Thyroid gland (tissue), 4 donors: ENCODE data around the gene SEMG1. TPM values are rescaled to one million over a fixed set of nuclear protein-coding genes. Genes with fewer than 3 reads are reported as not detected.

Experiments
- DNase-seq, 2 donors: peaks; one replicate each; pipeline ENCODE4 v3.0.0-alpha.2; 2019
- H3K27ac ChIP-seq, 3 donors: fragments of 200-600 bp; sonication (generic); 1 replicate in 2 of 3; 2 replicates in 1 of 3; pipeline ENCODE4 v1.5.1; 2016 to 2019; ENCODE audit warnings: mild to moderate bottlenecking in 1 of 3, moderate library complexity in 1 of 3
- H3K27me3 ChIP-seq: fragments of 200-600 bp; sonication (generic); one replicate; pipeline ENCODE4 v1.5.1; 2019
- H3K36me3 ChIP-seq, 2 donors: fragments of 200-600 bp; sonication (generic); one replicate each; pipeline ENCODE4 v1.5.1; 2016 to 2019
- H3K4me1 ChIP-seq, 2 donors: fragments of 200-600 bp; sonication (generic); one replicate each; pipeline ENCODE4 v1.5.1; 2017 to 2019
- H3K4me3 ChIP-seq, 3 donors: fragments of 200-600 bp; sonication (generic); replicated peaks in 1 of 3; 1 replicate in 2 of 3; 2 replicates in 1 of 3; pipeline ENCODE4 v1.5.1; 2016; ENCODE audit warnings: mild to moderate bottlenecking in 1 of 3
- H3K9me3 ChIP-seq: fragments of 200-600 bp; sonication (generic); one replicate; pipeline ENCODE4 v1.5.1; 2017
- CTCF ChIP-seq, 6 experiments: fragments of 200-600 bp in 3 of 6; fragments of 450-650 bp in 3 of 6; sonication (generic) in 3 of 6; IDR thresholded peaks; one replicate each; pipeline ENCODE4 v1.5.1; 2016 to 2019; ENCODE audit warnings: antibody characterized with exemption in 6 of 6, mild to moderate bottlenecking in 2 of 6, inconsistent platforms in 1 of 6, moderate library complexity in 1 of 6
- POLR2A ChIP-seq, 2 donors: fragments of 450-650 bp; IDR thresholded peaks; one replicate each; pipeline ENCODE4 v1.6.1; 2017; ENCODE audit warnings: antibody characterized with exemption in 2 of 2, mild to moderate bottlenecking in 2 of 2, moderate library complexity in 1 of 2
- WGBS, 2 donors: methylation state at CpG; one replicate each; pipeline ENCODE4 v1.1.5; 2017; 5-methylcytosine and 5-hydroxymethylcytosine counted together
- intact Hi-C: fragments of 100-400 bp; cut with DNase I; formaldehyde crosslinking; loops from one replicate; pipeline ENCODE4 v1.15.1; 2023
- total RNA-seq, 4 donors: library from RNA; depleted of rRNA; stranded (reverse); fragments of >200 nt; gene quantifications; one replicate each; pipeline ENCODE4 v1.2.3, GENCODE V29; 2016

The SEMG1 gene
- total RNA-seq, 4 donors from 2014 or later = not detected

DNA sequence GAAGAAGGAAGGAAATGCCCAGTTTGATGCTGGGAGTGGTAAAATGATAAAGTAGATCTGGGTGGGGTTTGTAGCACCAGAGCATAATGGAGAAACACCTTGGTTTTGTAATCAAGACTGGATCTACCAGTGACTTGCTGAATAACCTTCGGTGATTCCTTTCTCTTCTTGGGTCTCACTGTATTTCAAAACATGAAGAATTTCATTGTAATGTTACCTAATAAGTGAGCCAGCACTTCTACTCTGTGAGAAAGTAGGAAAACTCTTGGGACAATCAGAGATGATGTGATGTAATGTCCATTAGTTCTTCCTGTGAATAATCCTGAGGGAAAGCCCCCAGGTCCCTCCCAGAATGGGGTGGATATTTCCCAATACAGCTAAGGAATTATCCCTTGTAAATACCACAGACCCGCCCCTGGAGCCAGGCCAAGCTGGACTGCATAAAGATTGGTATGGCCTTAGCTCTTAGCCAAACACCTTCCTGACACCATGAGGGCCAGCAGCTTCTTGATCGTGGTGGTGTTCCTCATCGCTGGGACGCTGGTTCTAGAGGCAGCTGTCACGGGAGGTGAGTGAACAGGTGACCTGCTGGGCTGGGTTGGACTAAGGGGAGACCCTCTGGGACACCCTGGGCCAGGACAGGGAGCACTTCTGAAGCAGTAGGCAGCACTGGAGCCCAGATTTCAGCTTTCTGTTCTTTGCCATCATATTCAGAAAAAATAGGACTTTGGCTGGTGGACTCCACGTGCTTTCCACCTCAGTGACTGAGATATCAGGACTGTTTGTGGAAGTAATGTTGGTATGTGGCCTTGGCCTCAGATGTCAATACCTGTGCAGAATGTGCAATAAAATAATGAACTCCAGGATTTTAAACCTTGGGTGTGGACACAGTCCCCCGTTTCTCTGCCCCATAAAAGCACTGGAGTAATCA, 32.1 kb upstream of the SEMG1 start, which contains the start of gene PI3:
Gene PI3 (plus strand): TSS at position 469 of the 931 bp plus-strand sequence. CDS start 21 bp downstream, at position 490.
- Histone ChIP-seq H3K27me3 (no peaks in the 10 kb centered on the region), H3K36me3 (no peaks in the 10 kb centered on the region), H3K9me3 (no peaks in the 10 kb centered on the region), H3K4me3 (no peak within 1 kb of the TSS), H3K27ac (no peak within 1 kb of the TSS), H3K4me1 (no peaks in the 10 kb centered on the region)
- WGBS, 2 donors = 60 to 85% methylated on average over 8 of the region's 8 CpGs
- DNase-seq = no peak
- no peak for TF ChIP-seq POLR2A (IDR thresholded peaks at IDR 0.05)
- TF ChIP-seq CTCF (IDR thresholded peaks at IDR 0.05) = no peak
- intact Hi-C loops = no loop called here

GRCh38 chr20:45176526-45177267, 30.1 kb upstream of the SEMG1 start:
- 61 to 81% methylated on average over 4 of the region's 4 CpGs for WGBS, 2 donors
- Histone ChIP-seq H3K36me3 (no peaks in the 10 kb centered on the region), H3K4me3 (no peak overlapping the region), H3K27me3 (no peaks in the 10 kb centered on the region), H3K27ac (no peak overlapping the region), H3K4me1 (no peaks in the 10 kb centered on the region), H3K9me3 (no peaks in the 10 kb centered on the region)
- no peak for DNase-seq
- intact Hi-C loops = no loop called here
- TF ChIP-seq POLR2A (IDR thresholded peaks at IDR 0.05) = no peak
- TF ChIP-seq CTCF (IDR thresholded peaks at IDR 0.05) = no peak

GRCh38 chr20:45179166-45179565, 27.7 kb upstream of the SEMG1 start:
- DNase-seq = no peak
- no peak overlapping the region for H3K27ac ChIP-seq
- no peaks in the 10 kb centered on the region for H3K9me3 ChIP-seq
- intact Hi-C loops = no loop called here
- H3K4me3 ChIP-seq = no peak overlapping the region
- TF ChIP-seq CTCF (IDR thresholded peaks at IDR 0.05) (no peak), POLR2A (IDR thresholded peaks at IDR 0.05) (no peak)
- no peaks in the 10 kb centered on the region for H3K27me3 ChIP-seq
- WGBS, 2 donors = 69 to 73% methylated on average over 2 of the region's 2 CpGs
- H3K36me3 ChIP-seq = no peaks in the 10 kb centered on the region
- H3K4me1 ChIP-seq = no peaks in the 10 kb centered on the region

DNA sequence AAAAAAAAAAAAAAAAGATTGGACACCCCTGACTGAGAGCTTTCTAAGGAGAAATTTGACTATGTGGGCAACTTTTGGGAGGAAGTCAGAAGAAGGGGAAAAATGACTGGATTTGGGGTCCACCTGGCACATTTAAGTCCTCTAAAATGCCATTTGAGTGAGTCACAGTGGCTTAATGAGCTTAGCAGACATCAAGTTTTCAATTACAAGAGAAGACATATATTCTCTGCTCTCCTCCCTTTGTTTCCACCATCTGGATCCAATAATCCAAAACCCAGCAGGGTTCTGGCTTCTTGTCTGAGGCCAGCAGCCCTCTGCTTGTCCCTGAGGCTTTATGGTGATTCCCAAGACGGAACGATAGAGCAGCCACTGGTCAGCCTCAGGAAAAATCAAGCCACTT, 25.2 kb upstream of the SEMG1 start:
- Histone ChIP-seq H3K27ac (peak overlapping the region in 1 of 3 donors; percentile 11), H3K4me1 (no peaks in the 10 kb centered on the region), H3K27me3 (no peaks in the 10 kb centered on the region)

More for the DNA sequence above, 25.2 kb upstream of the SEMG1 start:
- no peak overlapping the region for H3K4me3 ChIP-seq
- H3K36me3 ChIP-seq = no peaks in the 10 kb centered on the region
- 23 to 88% methylated on average over 2 of the region's 2 CpGs for WGBS, 2 donors
- intact Hi-C loops = no loop called here
- DNase-seq = no peak
- H3K9me3 ChIP-seq = no peaks in the 10 kb centered on the region
- TF ChIP-seq CTCF (IDR thresholded peaks at IDR 0.05) (no peak), POLR2A (IDR thresholded peaks at IDR 0.05) (no peak)
